HG03575 (cell line): ENCODE measurements around the gene TEX54.
"Not testable (repeated sequence)": the region's sequence is repeated elsewhere in the genome, so short reads cannot be mapped to it uniquely, and the experiment has no call there.

ENCODE experiments used
- ATAC-seq: cut with Tn5 transposase; IDR thresholded peaks from one replicate; pipeline ENCODE4 v1.9.1; 2021; ENCODE audit not compliant: unreplicated experiment, insufficient number of reproducible peaks, low FRiP score; ENCODE audit errors: extremely low read depth

Gene TEX54

DNA sequence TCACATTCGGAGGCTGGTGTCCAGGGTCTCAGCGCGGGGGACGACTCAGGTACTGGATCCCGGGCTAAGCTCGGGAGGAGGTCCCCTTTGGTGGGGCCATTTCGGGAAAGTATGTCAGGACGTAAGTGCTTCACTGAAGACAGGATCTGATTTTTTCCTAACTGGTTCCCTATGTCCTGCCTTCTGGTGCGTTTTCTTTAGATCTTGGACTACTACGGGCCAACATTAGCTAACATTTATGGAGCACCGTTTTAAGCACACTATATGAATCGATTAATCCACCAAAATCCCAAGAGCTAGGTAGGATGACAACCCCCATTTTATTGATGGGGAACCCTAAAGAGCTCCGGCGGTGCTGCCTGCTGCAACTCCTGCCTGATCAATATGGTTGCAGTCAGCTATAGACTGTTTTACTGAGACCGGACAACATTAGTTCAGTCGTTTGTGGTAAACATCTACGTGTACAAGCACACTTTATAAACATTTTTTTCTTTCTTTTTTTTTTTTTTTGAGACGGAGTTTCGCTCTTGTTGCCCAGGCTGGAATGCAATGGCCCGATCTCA is 23.8 kb upstream of the TEX54 start:
- no peak for ATAC-seq

DNA sequence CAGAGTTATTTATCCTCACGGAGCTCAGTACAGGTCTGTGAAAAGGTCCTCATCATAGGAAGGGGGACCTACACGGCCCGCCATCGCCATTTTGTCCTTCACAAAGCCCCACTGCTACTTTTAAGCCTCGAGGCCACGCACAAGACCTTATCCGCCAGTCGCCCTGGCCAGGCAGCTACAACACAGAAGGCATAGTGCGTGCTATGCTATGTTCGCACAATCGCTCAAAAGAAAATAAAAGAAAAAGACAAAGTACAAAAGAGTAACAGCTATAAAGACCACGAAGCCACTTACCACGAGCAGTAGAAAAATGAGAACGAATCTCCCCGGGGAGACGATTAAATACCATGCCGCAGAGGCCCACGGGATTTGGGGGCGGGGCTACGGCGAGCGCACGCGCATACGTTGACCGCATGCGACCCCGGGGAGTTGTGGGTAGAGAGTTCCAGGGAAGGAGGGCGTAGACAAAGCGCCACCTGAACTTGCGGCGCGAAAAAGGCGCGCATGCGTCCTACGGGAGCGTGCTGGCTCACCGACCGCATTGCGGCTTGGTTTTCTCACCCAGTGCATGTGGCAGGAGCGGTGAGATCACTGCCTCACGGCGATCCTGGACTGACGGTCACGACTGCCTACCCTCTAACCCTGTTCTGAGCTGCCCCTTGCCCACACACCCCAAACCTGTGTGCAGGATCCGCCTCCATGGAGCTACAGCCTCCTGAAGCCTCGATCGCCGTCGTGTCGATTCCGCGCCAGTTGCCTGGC is 23.1 kb upstream of the TEX54 start:
- no peak for ATAC-seq

DNA sequence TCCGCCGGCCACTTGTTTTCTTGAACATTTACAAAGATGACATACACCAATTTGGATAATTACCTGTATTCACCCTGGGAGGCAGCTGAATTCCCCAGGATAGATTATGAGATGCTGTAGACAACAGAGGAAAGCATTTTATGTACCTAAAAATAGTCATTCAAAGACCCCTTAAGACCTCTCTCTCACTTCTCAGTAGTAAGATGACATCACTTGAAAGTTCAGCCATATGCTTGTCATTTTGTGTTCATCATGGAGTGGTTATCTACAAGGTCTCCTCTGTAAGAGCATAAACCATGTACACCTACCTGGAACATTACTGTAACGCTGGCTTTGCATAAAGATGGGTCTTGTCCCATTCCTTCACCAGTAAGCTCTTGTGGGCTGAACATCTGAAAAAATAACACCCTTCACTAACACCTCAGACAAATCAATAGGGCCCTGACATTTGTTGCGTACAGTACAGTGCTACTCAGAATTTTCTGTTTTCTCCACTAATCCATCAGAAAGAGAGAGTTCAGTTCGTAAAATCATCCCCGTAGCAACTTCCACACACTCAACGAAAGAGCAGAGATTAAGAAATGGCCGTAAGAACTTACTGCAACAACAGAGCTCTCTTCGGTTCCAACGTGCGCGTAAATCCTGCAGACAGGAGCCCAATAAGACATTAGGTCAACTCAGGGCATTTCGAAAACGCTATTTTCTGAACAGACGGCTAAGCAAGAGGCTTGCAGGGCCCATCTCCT is 22.4 kb upstream of the TEX54 start:
- no peak for ATAC-seq

DNA sequence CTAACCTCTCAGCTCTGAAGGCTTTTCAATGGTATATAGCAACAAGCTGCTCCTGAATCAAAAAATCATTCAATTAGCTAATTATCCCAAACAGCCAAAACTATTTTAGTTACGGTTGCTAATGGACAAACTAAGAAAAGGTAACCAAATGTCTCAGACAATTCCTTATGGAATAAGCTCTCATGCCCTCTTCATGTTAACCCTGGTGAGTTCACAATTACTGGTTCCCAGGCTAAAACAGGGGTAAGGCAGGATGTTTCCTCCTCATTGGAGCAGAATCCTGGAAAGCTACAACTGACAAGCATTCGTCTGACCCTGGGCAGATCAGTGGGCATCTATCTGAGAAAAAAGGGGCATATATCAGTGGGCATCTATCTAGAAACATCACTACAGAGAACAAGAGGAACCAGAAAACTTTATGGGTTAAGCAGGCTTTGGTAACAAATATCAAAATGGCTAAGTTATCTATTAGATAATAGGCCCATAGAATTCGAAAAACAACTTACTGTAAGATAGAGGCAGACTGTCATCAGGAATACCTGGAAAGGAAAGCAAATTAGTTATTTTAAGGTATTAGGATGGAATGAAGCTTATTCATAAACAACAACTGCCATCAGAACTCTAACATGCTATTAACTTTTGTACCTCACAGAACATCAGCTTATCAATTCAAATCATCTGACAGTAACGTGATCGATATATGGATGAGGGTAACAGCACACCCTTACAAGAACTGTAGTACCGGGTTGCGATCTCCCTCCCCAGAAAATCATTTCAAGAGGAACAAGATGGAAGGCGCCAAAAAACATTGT is 21.6 kb upstream of the TEX54 start:
- no peak for ATAC-seq

DNA sequence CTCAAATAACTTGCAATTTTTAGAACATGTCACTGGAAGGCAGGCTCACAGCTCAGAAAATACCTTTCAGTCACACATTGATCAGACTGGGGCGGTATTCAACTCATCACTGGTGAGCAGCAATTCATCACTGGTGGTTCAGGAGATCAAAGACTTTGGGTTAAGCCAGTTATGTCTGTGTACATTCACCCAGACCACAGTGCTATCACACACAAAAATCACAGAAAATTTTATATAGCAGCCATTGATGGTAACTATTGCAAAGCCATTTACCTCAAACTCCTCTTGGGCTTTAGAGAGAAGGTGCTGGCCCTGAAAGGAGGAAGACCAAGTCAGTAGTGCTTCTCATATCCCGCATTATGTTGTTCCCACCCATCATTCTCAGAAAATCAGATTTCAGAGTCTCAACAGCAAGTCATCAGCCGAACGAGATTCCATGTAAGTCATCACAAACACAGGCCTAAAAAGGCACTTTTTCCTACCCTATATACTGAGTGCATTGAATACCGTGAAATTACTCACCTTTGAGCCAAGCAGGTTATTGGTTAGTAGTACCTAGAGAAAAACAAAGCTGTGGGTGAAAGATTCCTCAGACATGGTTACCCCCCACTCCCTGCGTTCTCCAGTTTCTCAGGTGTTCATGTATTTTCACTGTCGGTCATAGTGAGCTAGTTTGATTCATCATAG is 20.8 kb upstream of the TEX54 start:
- no peak for ATAC-seq

DNA sequence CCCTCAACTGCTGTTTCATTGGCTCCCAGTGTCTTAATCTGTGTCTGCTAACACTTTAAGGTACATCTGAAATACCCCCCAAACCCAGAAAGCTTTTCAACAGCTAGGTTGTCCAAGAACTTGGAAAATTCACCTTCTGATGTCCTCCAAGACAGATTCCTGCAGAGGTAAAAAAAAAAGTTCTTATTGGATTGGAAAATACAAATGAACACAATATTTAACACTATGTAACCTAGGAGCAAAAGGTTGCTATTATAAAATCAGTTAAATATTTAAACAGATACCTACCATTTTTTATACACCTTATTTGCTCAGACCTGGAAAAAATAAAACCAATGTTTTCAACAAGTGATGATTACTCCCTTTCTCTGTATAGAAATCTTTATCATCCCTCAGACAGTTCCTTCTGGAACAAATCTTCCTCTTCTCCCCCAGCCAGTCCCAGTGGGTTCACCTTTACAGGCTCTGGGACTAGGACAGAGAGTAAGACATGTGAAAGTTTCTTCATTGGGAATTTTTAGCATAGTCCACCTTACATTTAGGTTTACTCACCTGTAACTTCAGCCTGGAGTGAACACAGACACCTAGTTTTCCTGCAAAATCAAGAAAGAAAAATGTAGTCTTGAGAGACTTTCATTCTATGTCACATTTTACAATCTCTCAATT is 20.0 kb upstream of the TEX54 start:
- ATAC-seq, result no peak

DNA sequence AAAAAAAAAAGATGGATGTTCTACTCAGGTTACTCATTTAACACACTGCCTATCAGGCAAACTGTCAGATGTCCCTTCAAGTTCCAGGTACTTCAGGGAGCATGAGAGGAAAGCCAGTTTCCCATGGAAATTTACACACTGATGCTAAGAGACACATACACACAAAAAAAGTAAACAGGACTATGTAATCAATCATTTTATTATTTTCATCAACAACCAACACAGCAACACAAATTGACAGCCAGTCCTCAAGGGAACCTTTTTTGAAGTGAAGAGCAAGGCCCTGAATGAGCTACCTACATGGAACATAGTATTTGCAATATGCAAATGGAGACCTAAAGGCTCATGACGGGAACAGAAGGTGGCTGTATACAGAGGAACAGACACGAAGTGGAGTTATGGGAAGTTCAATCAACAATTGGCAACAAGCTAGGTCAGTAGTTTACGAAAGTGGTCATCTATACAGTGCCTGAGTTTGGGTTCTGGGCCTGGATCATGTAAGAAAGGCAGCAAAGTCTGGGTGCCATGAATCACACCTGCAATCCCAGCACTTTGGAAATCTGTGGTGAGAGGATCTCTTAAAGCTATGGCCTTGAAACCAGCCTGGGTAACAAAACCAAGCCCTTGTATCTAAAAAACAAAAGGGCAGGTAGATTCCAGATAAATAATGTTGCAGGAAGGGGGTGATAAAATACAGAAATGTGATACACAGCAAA is 19.3 kb upstream of the TEX54 start:
- no peak for ATAC-seq

DNA sequence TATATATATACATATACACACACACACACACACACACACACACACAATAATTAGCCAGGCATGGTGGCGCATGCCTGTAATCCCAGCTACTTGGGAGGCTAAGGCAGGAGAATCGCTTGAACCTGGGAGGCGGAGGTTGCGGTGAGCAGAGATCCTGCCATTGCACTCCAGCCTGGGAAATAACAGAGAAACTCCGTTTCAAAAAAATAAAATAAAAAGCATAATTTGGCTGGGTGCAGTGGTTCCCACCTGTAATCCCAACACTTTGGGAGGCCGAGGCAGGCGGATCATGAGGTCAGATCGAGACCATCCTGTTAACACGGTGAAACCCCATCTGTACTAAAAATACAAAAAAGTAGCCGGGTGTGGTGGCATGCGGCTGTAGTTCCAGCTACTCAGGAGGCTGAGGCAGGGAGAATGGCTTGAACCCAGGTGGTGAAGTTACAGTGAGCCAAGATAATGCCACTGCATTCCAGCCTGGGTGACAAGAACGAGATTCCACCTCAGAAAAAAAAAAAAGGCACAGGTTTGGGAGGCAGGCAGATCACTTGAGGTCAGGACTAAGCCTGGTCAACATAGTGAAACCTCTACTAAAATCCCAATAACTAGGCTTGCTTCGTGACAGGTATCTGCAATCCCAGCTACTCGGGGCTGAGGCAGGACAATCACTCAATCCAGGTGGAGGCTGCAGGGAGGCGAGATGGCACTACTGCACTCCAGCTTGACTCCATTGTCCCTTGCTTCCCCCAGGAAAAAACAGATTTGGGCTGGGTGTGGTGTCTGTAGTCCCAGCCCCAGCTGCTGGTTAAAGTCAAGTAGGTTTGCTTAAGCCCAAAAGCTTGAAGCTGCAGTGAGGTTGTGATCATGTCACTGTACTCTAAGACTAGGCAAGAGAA is 18.5 kb upstream of the TEX54 start:
- no peak for ATAC-seq

DNA sequence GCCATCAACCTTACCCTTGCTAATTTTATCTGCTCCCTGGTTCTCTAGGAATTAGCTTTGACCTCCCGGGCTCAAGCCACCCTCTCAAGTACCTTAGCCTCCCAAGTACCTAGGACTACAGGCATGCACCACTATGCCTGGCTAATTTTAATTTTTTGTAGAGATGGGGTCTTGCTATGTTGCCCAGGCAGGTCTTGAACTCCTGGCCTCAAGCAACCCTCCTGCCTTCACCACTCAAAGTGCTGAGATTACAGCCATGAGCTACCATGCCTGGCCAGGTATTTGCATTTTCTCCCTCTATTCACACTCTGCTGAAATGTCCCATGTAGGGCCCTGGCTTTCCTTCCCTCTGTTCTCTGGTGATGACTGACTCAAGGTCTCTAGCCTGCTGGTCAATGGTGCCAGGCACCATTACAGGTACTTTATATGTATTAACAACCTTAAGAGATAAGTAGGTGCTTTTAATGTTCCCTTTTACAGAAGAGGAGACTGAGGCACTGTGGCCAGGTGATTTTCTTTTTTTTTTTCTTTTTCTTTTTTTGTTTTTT is 15.2 kb upstream of the TEX54 start:
- ATAC-seq, result no peak

DNA sequence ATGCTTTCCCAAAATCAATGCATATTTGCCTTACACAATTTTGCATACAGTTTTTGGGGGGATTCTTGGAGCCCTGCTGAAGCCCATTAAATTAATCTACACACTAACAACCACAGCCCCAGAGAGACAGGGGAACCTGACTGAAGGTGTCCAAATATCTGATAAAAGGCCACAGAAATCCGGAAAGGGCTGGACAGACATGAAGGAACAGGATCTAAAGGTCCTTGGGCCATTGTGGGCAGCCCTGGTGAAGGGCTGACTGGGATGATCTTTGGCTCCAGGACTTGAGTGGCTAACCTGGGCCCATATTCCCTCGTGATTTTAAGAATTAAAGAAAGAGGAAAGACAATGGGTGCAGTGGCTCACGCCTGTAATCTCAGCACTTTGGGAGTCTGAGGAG is 13.5 kb upstream of the TEX54 start:
- no peak for ATAC-seq

DNA sequence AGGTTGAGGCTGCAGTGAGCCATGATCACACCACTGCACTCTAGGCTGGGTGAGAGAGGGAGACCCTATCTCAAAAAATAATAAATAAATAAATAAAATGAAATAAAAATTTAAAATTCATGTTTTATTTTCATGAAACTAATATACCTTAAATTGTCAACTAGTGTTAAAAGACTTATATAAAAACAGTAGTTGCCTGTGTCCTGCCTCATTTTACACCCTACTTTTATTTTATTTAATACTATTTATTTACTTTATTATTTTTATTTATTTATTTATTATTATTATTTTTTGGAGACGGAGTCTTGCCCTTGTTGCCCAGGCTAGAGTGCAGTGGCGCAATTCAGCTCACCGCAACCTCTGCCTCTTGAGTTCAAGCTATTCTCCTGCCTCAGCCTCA is 11.5 kb upstream of the TEX54 start:
- ATAC-seq, result no peak

DNA sequence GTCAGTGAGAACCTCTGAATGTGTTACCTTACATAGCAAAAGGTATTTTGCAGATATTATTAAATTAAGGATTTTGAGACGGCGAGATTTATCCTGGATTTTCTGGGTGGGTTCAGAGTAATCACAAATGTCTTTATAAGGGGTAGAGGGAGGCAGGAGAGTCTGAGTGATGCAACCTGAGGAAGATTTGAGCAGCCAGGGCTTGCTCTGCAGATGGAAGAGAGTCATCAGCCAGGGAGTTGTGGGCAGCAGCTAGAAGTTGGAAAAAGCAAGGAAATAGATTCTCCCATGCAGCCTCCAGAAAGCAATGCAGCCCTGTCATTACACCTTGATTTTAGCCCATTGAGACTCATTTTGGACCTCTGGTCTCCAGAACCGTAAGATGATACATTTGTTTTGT is 10.8 kb upstream of the TEX54 start:
- ATAC-seq, result no peak

DNA sequence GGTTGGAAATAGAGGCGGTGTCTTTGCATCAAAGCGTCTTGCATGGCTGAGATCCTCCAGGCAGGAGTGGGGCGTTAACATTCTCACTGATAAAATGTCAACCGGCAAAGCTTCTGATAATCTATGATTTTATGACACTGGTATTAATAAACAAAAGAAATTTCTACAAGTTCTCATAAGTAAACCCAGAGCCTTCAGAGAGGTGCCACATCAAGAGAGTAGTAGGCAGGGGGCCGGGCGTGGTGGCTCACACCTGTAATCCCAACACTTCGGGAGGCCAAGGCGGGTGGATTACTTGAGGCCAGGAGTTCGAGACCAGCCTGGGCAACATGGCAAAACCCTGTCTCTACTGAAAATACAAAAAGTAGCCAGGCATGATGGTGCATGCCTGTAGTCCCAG is 10.2 kb upstream of the TEX54 start:
- ATAC-seq, result not testable (repeated sequence)

DNA sequence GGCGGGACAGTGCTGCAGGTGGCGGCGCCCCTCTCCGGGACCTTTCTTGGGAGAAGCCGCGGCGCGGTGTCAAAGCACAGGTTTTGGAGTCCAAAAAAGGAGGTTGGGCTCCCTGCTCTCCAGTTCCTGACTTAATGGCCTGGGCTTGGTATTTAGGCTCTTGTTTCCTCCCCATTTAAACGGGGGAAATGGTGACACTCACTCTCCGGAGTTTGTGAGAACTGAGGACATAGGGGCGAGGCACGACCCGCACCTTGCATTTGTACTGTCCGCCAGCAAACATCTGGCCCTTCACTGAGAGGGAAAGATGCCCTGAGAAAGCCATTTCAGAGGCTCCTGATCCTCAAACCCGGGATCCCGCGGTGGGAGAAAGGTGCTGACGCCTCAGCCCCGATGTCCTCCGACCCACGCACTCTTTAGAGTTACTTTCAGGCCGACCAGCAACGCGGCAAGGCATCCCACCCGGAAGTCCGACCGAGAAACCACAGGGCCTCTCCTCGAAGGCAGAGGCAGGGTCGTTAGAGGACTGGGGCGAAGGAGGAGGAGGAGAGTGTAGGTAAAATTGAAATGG is 9.6 kb upstream of the TEX54 start:
- ATAC-seq, result no peak

DNA sequence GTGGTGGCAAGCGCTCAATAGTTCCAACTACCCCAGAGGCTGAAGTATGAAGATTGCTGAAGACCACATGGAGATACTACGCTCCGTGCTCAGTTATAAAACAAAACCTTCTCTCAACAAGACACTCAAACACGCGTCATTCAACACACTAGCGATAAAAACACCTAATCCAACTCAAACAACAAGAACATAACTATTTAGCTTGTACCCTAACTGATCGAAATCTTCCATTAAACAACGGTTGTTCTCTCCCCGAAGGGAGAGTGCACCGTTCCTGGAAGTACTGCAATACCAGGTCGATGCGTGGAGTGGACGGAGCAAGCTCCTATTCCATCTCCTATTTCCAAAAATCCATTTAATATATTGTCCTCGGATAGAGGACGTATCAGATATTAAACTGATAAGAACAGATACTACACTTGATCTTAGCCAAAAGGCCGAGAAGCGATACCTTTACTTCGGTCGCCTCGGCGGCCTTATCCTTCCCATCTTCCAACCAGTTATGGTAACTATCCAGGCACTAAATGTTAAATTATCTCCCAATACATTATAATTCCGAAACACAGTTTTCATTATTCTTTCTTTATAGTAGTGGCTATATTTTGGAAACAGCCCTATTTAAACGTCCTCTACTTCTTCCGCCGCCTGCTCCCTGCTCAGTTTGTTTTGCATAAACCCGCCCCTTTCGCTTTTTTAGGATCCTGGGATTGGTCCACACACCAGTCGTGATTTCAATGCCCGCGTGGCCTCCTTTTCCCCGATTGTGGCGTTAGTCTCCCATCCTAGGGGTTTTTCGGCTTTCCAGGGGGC is 8.9 kb upstream of the TEX54 start:
- no peak for ATAC-seq
